CD4-positive, alpha-beta T cell treated with Interleukin-21 for 1 hour (primary cell): ENCODE measurements around the gene TNIP1.

Experiments
- DNase-seq: peaks from one replicate; pipeline ENCODE4 v3.0.0-alpha.2; 2020

The TNIP1 gene

GRCh38 chr5:151038801-151039238, 42.0 kb downstream of the TNIP1 start:
- DNase-seq = no peak

GRCh38 chr5:151038412-151038745, 42.5 kb downstream of the TNIP1 start:
- DNase-seq = no peak

GRCh38 chr5:151037561-151038411, 43.0 kb downstream of the TNIP1 start:
- DNase-seq = no peak

- DNase-seq = no peak
Observed at GRCh38 chr5:151036556-151036955, 44.3 kb downstream of the TNIP1 start.

- DNase-seq = no peak
Observed at GRCh38 chr5:151034422-151035379, 46.1 kb downstream of the TNIP1 start.

GRCh38 chr5:151033217-151033934, 47.5 kb downstream of the TNIP1 start:
- DNase-seq = no peak

- no peak for DNase-seq
Observed at GRCh38 chr5:151031554-151031953, 49.3 kb downstream of the TNIP1 start.

GRCh38 chr5:151030379-151030778, 50.5 kb downstream of the TNIP1 start:
- no peak for DNase-seq

GRCh38 chr5:151030056-151030336, 50.8 kb downstream of the TNIP1 start:
- no peak for DNase-seq

GRCh38 chr5:151029179-151030055, 51.4 kb downstream of the TNIP1 start:
- DNase-seq = no peak

GRCh38 chr5:151028717-151029116, 52.1 kb downstream of the TNIP1 start:
- DNase-seq = no peak

- no peak for DNase-seq
Observed at GRCh38 chr5:151027961-151028479, 52.8 kb downstream of the TNIP1 start.

- DNase-seq = no peak
Observed at GRCh38 chr5:151026679-151027078, 54.2 kb downstream of the TNIP1 start.

- DNase-seq = no peak
Observed at GRCh38 chr5:151026088-151026487, 54.7 kb downstream of the TNIP1 start.

- no peak for DNase-seq
Observed at GRCh38 chr5:151025250-151025606, 55.6 kb downstream of the TNIP1 start.

- no peak for DNase-seq
Observed at GRCh38 chr5:151024440-151025249, 56.2 kb downstream of the TNIP1 start.

- DNase-seq = no peak
Observed at GRCh38 chr5:151023651-151024050, 57.2 kb downstream of the TNIP1 start.

GRCh38 chr5:151023047-151023615, 57.7 kb downstream of the TNIP1 start:
- DNase-seq = no peak

GRCh38 chr5:151022511-151023018, 58.3 kb downstream of the TNIP1 start:
- DNase-seq = no peak

- no peak for DNase-seq
Observed at GRCh38 chr5:151021746-151022145, 59.1 kb downstream of the TNIP1 start.
